Stimulated activated naive CD8-positive, alpha-beta T cell treated with anti-CD3 and anti-CD28 coated beads, Interleukin-15, amount 100 ng/mL, for 72 hours (primary cell): ENCODE measurements around the gene NBPF20.
A peak's percentile ranks its signal among the peaks of the same experiment; 100 is the strongest.
"Not testable (repeated sequence)": the region's sequence is repeated elsewhere in the genome, so short reads cannot be mapped to it uniquely, and the experiment has no call there.

ENCODE experiments used
- ATAC-seq: fragments of 150-1000 bp; cut with Tn5 transposase; 2 replicates; pipeline ENCODE4 v1.10.0; 2021; ENCODE audit warnings: mild to moderate bottlenecking, moderate library complexity
- DNase-seq, 2 donors: peaks; one replicate each; pipeline ENCODE4 v3.0.0; 2021 to 2022
- H3K27ac Mint-ChIP-seq, 2 donors: one replicate each; pipeline ENCODE4 v1.8.0; 2022; ENCODE audit warnings: mild to moderate bottlenecking in 2 of 2, mixed read lengths in 2 of 2, moderate library complexity in 2 of 2
- H3K27me3 Mint-ChIP-seq: one replicate; pipeline ENCODE4 v1.8.0; 2022; ENCODE audit warnings: mixed read lengths
- H3K4me1 Mint-ChIP-seq: one replicate; pipeline ENCODE4 v1.8.0; 2022; ENCODE audit warnings: mild to moderate bottlenecking, mixed read lengths
- H3K4me3 Mint-ChIP-seq, 2 donors: one replicate each; pipeline ENCODE4 v1.8.0; 2022; ENCODE audit warnings: mild to moderate bottlenecking in 2 of 2, mixed read lengths in 2 of 2, moderate library complexity in 1 of 2
- H3K9me3 Mint-ChIP-seq, 2 donors: one replicate each; pipeline ENCODE4 v1.8.0; 2022; ENCODE audit warnings: mixed read lengths in 2 of 2

The NBPF20 gene, protein sequence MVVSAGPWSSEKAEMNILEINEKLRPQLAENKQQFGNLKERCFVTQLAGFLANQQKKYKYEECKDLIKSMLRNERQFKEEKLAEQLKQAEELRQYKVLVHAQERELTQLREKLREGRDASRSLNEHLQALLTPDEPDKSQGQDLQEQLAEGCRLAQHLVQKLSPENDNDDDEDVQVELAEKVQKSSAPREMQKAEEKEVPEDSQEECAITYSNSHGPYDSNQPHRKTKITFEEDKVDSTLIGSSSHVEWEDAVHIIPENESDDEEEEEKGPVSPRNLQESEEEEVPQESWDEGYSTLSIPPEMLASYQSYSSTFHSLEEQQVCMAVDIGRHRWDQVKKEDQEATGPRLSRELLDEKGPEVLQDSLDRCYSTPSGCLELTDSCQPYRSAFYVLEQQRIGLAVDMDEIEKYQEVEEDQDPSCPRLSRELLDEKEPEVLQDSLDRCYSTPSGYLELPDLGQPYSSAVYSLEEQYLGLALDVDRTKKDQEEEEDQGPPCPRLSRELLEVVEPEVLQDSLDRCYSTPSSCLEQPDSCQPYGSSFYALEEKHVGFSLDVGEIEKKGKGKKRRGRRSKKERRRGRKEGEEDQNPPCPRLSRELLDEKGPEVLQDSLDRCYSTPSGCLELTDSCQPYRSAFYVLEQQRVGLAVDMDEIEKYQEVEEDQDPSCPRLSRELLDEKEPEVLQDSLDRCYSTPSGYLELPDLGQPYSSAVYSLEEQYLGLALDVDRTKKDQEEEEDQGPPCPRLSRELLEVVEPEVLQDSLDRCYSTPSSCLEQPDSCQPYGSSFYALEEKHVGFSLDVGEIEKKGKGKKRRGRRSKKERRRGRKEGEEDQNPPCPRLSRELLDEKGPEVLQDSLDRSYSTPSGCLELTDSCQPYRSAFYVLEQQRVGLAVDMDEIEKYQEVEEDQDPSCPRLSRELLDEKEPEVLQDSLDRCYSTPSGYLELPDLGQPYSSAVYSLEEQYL (N-terminal part only)

GRCh38 chr1:145425436-145426029 is at the start of gene NBPF20:
NBPF20 (minus strand) TSS chr1:145425603; CDS start chr1:145405272, 20,331 bp downstream.
- ATAC-seq (peak; percentile 98), DNase-seq (peak; percentile 76 to 79)
- peaks cover 9 to 17% of the 10 kb centered on the region in 2 donors for H3K9me3 Mint-ChIP-seq

GRCh38 chr1:145474837-145475368 is 49.5 kb upstream of the NBPF20 start:
- H3K27me3 Mint-ChIP-seq: peaks cover 18% of the 10 kb centered on the region
- H3K27ac Mint-ChIP-seq: peak overlapping the region in 1 of 2 donors; percentile 95

More at GRCh38 chr1:145425436-145426029, at the start of gene NBPF20:
- H3K27me3 Mint-ChIP-seq: peaks cover 37% of the 10 kb centered on the region
- peaks cover 13% of the 10 kb centered on the region for H3K4me1 Mint-ChIP-seq
- H3K27ac Mint-ChIP-seq: peak within 1 kb of the TSS; percentile 87 to 90
- peak within 1 kb of the TSS; percentile 91 for H3K4me3 Mint-ChIP-seq

GRCh38 chr1:145472731-145473130 is 47.3 kb upstream of the NBPF20 start:
- H3K4me3 Mint-ChIP-seq, H3K9me3 Mint-ChIP-seq, DNase-seq, H3K4me1 Mint-ChIP-seq, H3K27ac Mint-ChIP-seq, ATAC-seq: not testable (repeated sequence)
- H3K27me3 Mint-ChIP-seq: peaks cover 25% of the 10 kb centered on the region

More at GRCh38 chr1:145474837-145475368, 49.5 kb upstream of the NBPF20 start:
- H3K4me1 Mint-ChIP-seq, H3K9me3 Mint-ChIP-seq, DNase-seq, ATAC-seq: not testable (repeated sequence)
- H3K4me3 Mint-ChIP-seq: peak overlapping the region; percentile 83 to 90

GRCh38 chr1:145471365-145471764 is 46.0 kb upstream of the NBPF20 start:
- DNase-seq, H3K4me1 Mint-ChIP-seq, H3K27ac Mint-ChIP-seq, H3K4me3 Mint-ChIP-seq, H3K9me3 Mint-ChIP-seq: not testable (repeated sequence)
- H3K27me3 Mint-ChIP-seq: peaks cover 25% of the 10 kb centered on the region
- ATAC-seq: peak; percentile 58

DNA sequence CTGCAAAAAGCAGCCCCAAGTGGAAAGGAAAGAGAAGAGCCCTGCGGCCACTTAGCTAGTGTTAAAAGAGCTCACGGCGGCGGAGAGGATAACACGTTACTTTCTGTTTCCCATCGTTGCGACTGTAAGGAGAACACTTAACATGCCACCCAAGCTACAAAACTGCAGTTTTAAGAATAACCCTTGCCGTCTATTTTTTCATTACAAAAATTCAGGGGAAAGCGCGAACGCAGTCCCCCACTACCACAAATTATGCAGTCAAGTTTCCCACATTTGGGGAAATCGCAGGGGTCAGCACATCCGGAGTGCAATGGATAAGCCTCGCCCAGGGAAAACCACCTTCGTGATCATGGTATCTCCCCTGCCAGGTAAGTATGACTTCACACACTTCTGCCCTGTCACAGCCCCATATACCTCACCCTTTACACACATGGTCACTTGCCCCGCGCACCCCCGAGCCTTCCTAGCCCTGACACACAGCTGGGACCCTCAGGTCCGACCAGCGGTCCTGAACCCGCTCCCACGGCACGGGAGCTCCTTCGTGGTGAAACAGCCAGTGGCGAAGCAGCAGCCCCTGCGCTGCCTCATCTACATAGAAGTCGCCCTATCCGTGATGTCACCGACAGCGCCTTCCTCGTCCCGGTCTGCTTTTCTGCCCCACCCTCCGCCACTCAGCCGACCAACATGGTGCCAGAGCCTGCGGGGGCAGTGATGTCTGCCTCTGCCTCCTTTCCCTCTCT is 40.2 kb upstream of the NBPF20 start:
- H3K4me1 Mint-ChIP-seq, H3K9me3 Mint-ChIP-seq: not testable (repeated sequence)
- Mint-ChIP-seq H3K4me3 (peak overlapping the region; percentile 76 to 87), H3K27ac (peak overlapping the region; percentile 99 to 100), H3K27me3 (peaks cover 13% of the 10 kb centered on the region)
- DNase-seq (peak; percentile 88 to 95), ATAC-seq (peak; percentile 93)

DNA sequence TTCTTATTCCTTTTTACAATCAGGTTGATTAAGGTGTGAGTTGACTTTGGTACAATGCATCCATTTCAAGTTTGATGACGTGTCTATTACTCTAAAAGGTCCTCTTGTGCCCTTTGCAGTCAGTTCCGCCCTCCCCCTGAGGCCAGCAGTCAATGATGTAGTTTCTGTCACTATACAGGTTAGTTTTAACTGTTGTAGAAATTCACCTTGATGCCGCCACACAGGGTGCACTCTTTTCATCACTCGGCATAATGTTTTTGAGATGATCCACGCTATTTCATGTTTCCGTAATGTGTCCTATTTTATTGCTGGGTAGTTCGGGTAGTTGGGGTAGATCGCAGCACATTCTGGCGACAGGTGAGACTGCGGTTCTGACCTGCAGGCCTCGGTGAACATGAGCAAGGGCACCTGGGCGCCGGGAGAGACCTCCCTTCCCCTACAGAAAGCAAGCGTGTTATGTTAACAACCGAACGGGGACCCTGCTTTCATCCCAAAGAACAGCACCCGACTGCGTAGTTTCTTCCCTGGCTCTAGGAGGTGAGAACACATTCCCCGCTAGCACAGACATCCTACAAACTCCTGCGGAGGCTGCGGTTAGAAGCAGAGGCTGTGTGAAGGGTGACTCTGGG is 39.4 kb upstream of the NBPF20 start:
- not testable (repeated sequence) for ATAC-seq, H3K9me3 Mint-ChIP-seq, DNase-seq, H3K4me1 Mint-ChIP-seq
- H3K27ac Mint-ChIP-seq: peak overlapping the region; percentile 99 to 100
- peaks cover 16% of the 10 kb centered on the region for H3K27me3 Mint-ChIP-seq
- H3K4me3 Mint-ChIP-seq: peak overlapping the region; percentile 76 to 87

DNA sequence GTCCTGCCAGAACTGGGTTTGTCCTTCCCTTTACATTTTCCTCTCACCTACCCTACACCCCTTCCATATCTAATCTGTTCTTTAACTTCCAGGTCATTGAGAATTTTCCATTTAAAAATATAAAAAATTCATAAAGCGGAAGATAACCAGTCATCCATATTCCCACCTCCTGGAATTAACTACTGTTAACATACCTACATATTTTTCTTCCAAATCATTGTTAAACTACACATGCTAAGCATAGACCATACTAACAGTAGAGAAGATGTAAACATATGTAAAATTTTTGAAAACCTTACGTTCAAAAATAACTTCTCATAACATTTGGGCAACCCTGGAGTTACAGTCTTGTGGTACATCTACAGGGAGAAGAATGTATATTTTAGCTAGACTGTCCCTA is 38.6 kb upstream of the NBPF20 start:
- not testable (repeated sequence) for H3K4me3 Mint-ChIP-seq, ATAC-seq, DNase-seq, H3K9me3 Mint-ChIP-seq, H3K27ac Mint-ChIP-seq, H3K4me1 Mint-ChIP-seq
- H3K27me3 Mint-ChIP-seq: peaks cover 21% of the 10 kb centered on the region

DNA sequence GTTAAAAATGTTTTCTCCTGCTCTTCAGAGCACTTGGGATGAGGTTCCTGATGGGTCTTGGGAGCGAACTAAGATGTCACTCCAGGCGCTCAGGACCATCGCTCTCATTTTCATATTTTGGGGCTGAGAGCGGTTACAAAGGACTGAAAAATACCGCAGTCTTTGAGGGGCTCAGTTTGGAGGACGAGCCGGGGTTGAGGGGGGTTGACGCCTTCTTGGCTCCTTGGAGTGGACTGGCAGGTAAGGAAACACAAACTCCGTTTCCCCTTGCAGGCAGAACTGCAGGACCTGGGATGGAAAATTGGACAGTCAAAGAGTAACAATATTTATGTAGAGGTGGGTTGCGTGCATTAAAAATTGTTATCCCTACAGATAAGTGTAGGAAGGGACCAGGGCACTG is 35.3 kb upstream of the NBPF20 start:
- not testable (repeated sequence) for DNase-seq, H3K9me3 Mint-ChIP-seq, H3K4me3 Mint-ChIP-seq, H3K27ac Mint-ChIP-seq, ATAC-seq, H3K4me1 Mint-ChIP-seq
- peaks cover 27% of the 10 kb centered on the region for H3K27me3 Mint-ChIP-seq

DNA sequence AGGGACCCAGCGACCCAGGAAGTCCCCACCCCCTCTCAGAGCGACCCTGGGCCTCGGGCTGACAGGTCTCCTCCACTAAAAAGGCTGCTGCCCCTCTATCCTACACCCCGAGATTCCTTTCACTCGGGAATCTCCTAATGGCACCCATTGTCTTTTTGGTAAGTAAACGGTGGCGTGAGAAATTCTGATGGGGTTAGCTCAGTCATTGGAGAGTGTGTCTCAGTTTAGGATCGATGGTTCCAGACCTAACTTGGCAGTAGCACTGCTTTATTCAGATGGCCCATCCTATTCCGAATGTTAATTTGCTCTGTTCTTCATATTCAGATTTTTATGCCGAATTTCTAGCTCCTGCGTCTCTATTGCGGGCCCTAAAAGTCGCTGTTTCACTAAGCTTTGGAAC is 34.6 kb upstream of the NBPF20 start:
- not testable (repeated sequence) for H3K4me1 Mint-ChIP-seq, H3K27ac Mint-ChIP-seq, H3K9me3 Mint-ChIP-seq, DNase-seq
- Mint-ChIP-seq H3K4me3 (peak overlapping the region in 1 of 2 donors; percentile 60), H3K27me3 (peaks cover 30% of the 10 kb centered on the region)
- peak; percentile 17 for ATAC-seq

DNA sequence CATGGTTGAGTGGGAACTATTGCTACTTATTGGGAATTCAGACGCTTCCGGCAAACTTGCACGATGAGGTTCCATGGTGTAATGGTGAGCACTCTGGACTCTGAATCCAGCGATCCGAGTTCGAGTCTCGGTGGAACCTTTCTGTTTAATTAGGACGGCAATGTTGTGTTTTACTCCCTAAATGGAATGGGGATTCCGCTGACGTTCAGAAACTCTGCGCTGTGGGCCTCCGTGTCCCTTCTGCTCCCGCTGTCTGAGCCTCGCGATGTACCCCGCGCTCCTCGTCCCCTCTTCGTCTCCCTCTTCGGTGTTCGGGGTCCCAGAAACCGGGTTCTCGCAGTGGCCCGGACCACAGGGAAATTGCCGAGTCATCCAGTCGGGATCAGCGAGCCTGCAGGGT is 34.2 kb upstream of the NBPF20 start:
- not testable (repeated sequence) for H3K9me3 Mint-ChIP-seq, H3K4me1 Mint-ChIP-seq, H3K27ac Mint-ChIP-seq, H3K4me3 Mint-ChIP-seq, DNase-seq
- peaks cover 34% of the 10 kb centered on the region for H3K27me3 Mint-ChIP-seq
- ATAC-seq: peak; percentile 76

DNA sequence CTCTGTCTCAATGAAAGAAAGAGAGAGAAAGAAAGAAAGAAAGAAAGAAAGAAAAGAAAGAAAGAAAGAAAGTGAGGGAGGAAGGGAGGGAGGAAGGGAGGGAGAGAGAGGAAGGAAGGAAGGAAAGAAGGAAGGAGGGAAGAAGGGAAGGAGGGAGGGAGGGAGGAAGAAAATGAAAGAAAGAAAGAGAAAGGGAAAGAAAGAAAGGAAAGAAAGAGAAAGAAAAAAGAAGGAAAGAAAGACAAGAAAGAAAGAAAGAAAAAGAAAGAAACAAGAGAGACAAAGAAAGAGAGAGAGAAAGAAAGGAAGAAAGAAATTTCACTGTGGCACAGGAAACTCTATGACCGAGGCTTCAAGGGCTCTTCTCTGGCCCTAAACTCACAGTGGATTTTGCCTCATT is 33.7 kb upstream of the NBPF20 start:
- H3K9me3 Mint-ChIP-seq, H3K27ac Mint-ChIP-seq, DNase-seq, ATAC-seq, H3K4me1 Mint-ChIP-seq: not testable (repeated sequence)
- peaks cover 39% of the 10 kb centered on the region for H3K27me3 Mint-ChIP-seq
- peak overlapping the region; percentile 41 to 48 for H3K4me3 Mint-ChIP-seq

- H3K9me3 Mint-ChIP-seq, H3K27ac Mint-ChIP-seq, H3K4me3 Mint-ChIP-seq, ATAC-seq, H3K4me1 Mint-ChIP-seq, DNase-seq: not testable (repeated sequence)
- H3K27me3 Mint-ChIP-seq: peaks cover 49% of the 10 kb centered on the region
These were observed 29.4 kb upstream of the NBPF20 start for GRCh38 chr1:145454824-145455177.

GRCh38 chr1:145453873-145454823 is 28.7 kb upstream of the NBPF20 start:
- H3K9me3 Mint-ChIP-seq, H3K27ac Mint-ChIP-seq, ATAC-seq, DNase-seq, H3K4me1 Mint-ChIP-seq: not testable (repeated sequence)
- Mint-ChIP-seq H3K27me3 (peaks cover 48% of the 10 kb centered on the region), H3K4me3 (peak overlapping the region in 1 of 2 donors; percentile 22)
